GM12878 (cell line): ENCODE results near the gene PPP1R14D. TPM values are rescaled to one million over a fixed set of nuclear protein-coding genes. Genes with fewer than 3 reads are reported as not detected.

Experiments used
- CHD1 ChIP-seq: IDR thresholded peaks from 2 replicates; pipeline ENCODE4 v1.6.1; 2012; ENCODE audit warnings: low read depth, low read length, improper control_type of control experiment
- CREB1 ChIP-seq: IDR thresholded peaks from 2 replicates; pipeline ENCODE4 v1.6.1; 2012; ENCODE audit warnings: low read depth, mild to moderate bottlenecking, inconsistent platforms
- CREM ChIP-seq: IDR thresholded peaks from 2 replicates; pipeline ENCODE4 v1.6.1; 2014; ENCODE audit warnings: antibody characterized with exemption, low read depth
- EGR1 ChIP-seq, 2 experiments: IDR thresholded peaks; 1 replicate in 1 of 2; 2 replicates in 1 of 2; pipeline ENCODE4 v1.6.1; 2011 to 2012; ENCODE audit warnings: low read depth in 2 of 2, low read length in 2 of 2, borderline replicate concordance in 1 of 2, mild to moderate bottlenecking in 1 of 2, moderate library complexity in 1 of 2
- FOS ChIP-seq: IDR thresholded peaks from 3 replicates; pipeline ENCODE4 v1.6.1; 2011; ENCODE audit warnings: borderline replicate concordance; ENCODE audit not compliant: insufficient read length; ENCODE audit errors: extremely low read depth
- FOXK2 ChIP-seq: fragments of 450-650 bp; IDR thresholded peaks from 2 replicates; pipeline ENCODE4 v1.6.1; 2017; ENCODE audit warnings: mild to moderate bottlenecking, moderate library complexity
- HCFC1 ChIP-seq: fragments of 150-350 bp; IDR thresholded peaks from 2 replicates; pipeline ENCODE4 v1.6.1; 2014; ENCODE audit warnings: low read length
- IKZF1 ChIP-seq: fragments of 450-650 bp; conservative IDR thresholded peaks from 2 replicates; pipeline ENCODE4 v1.6.1; 2017; ENCODE audit warnings: antibody characterized with exemption, mild to moderate bottlenecking
- KAT2A ChIP-seq: conservative IDR thresholded peaks from 2 replicates; pipeline ENCODE4 v1.6.1; 2011; ENCODE audit warnings: low read depth, low read length; ENCODE audit not compliant: control insufficient read depth
- MTA2 ChIP-seq: fragments of 450-650 bp; IDR thresholded peaks from 2 replicates; pipeline ENCODE4 v1.6.1; 2016; ENCODE audit warnings: low read depth, mild to moderate bottlenecking, moderate library complexity
- NBN ChIP-seq: fragments of 450-650 bp; IDR thresholded peaks from 2 replicates; pipeline ENCODE4 v1.6.1; 2016
- NFYB ChIP-seq: IDR thresholded peaks from 2 replicates; pipeline ENCODE4 v1.6.1; 2011; ENCODE audit warnings: low read depth, mild to moderate bottlenecking, low read length, improper control_type of control experiment, moderate library complexity; ENCODE audit not compliant: insufficient read depth
- RAD51 ChIP-seq: fragments of 450-650 bp; IDR thresholded peaks from 2 replicates; pipeline ENCODE4 v1.6.1; 2016; ENCODE audit warnings: moderate library complexity, mild to moderate bottlenecking, inconsistent platforms
- SMAD1 ChIP-seq: fragments of 450-650 bp; IDR thresholded peaks from 2 replicates; pipeline ENCODE4 v1.6.1; 2018; ENCODE audit warnings: mild to moderate bottlenecking, low read depth; ENCODE audit not compliant: partially characterized antibody
- SMAD5 ChIP-seq: IDR thresholded peaks from 2 replicates; pipeline ENCODE4 v1.6.1; 2016; ENCODE audit warnings: antibody characterized with exemption, low read depth
- polyA plus RNA-seq, 11 experiments: library from polyadenylated mRNA; depleted of rRNA in 4 of 11; unstranded in 6 of 11; stranded (reverse) in 5 of 11; fragments of >200 nt; fragmentation: Nextera tagmentation in 4 of 11; fragmentation: Illumina TruSeq in 1 of 11; extraction: Ambion mirVana in 4 of 11; extraction: Trizol in 1 of 11; gene quantifications; 1 replicate in 1 of 11; 2 replicates in 10 of 11; pipeline versions ENCODE4 v1.2.1 to v1.2.3, GENCODE V29; 2011 to 2016; ENCODE audit warnings: inconsistent platforms in 2 of 11, missing spikeins in 2 of 11, low read depth in 1 of 11
- total RNA-seq, 4 experiments: library from RNA; depleted of rRNA in 3 of 4; stranded (reverse); fragments of >200 nt in 3 of 4; fragmentation: Illumina TruSeq in 1 of 4; extraction: Trizol in 1 of 4; gene quantifications; 2 replicates each; pipeline versions ENCODE4 v1.2.1 to v1.2.3, GENCODE V29; 2013 to 2021
- TF ChIP-seq, protein P1 (sequence below): IDR thresholded peaks from 2 replicates; pipeline ENCODE4 v1.6.1; 2012; ENCODE audit warnings: mild to moderate bottlenecking, low read depth, low read length
- TF ChIP-seq, protein P2 (sequence below): IDR thresholded peaks from 2 replicates; pipeline ENCODE4 v1.6.1; 2011; ENCODE audit warnings: low read depth, mild to moderate bottlenecking, low read length, moderate library complexity, borderline replicate concordance; ENCODE audit errors: extremely low read depth
- TF ChIP-seq, protein P3 (sequence below): fragments of 450-650 bp; formaldehyde crosslinking; IDR thresholded peaks from 2 replicates; pipeline ENCODE4 v1.4.0; 2020; ENCODE audit warnings: mild to moderate bottlenecking, moderate library complexity
- TF ChIP-seq, protein P4 (sequence below): fragments of 450-650 bp; IDR thresholded peaks from 2 replicates; pipeline ENCODE4 v1.6.1; 2017; ENCODE audit warnings: low read depth, mild to moderate bottlenecking, moderate library complexity

The PPP1R14D gene
- total and polyA plus RNA-seq, 10 of the 15 experiments (the other 5 are each of a cell fraction or from before 2014, with no cell fraction given) = 0.10 TPM; not detected in 9

DNA sequence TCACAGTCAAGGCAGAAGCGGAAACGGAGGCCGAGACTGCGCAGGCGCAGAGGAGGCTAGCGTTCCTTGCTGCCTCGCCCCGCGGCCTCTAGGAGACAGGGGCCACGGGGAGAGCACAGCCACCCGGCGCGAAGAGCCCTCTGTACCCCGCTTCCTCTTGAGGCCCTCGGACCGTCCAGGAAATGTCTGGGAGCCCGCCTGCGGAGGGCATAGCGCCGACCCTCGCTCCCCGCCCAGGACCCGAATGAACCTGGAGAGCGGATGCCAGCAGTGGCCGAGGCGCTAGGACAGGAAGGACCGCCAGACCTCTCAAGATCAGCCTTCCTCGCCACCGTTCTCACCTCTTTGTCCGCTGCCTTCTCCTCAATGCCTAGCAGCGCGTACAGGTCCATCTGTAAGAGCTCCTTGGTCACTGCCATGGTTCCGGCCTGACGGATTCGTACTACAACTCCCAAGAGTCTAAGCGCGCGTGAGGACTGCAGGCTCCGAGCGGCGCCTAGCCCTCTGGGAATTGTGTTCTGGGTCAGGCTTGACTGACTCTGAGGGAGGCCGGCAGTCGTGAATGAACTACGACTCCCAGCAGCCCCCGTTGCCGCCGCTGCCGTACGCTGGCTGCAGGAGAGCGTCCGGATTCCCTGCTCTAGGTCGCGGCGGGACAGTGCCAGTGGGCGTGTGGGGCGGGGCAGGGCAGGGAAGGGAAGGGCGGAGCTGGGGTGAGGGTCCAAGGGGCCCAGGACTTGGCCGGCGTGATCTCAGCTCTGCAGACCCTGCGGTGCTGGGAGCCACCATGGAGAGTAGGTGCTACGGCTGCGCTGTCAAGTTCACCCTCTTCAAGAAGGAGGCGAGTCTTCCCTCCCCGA is 21.2 kb downstream of the PPP1R14D start, which contains the start of the genes DNAJC17 and ZFYVE19 (continued):
- TF ChIP-seq, protein P1, sequence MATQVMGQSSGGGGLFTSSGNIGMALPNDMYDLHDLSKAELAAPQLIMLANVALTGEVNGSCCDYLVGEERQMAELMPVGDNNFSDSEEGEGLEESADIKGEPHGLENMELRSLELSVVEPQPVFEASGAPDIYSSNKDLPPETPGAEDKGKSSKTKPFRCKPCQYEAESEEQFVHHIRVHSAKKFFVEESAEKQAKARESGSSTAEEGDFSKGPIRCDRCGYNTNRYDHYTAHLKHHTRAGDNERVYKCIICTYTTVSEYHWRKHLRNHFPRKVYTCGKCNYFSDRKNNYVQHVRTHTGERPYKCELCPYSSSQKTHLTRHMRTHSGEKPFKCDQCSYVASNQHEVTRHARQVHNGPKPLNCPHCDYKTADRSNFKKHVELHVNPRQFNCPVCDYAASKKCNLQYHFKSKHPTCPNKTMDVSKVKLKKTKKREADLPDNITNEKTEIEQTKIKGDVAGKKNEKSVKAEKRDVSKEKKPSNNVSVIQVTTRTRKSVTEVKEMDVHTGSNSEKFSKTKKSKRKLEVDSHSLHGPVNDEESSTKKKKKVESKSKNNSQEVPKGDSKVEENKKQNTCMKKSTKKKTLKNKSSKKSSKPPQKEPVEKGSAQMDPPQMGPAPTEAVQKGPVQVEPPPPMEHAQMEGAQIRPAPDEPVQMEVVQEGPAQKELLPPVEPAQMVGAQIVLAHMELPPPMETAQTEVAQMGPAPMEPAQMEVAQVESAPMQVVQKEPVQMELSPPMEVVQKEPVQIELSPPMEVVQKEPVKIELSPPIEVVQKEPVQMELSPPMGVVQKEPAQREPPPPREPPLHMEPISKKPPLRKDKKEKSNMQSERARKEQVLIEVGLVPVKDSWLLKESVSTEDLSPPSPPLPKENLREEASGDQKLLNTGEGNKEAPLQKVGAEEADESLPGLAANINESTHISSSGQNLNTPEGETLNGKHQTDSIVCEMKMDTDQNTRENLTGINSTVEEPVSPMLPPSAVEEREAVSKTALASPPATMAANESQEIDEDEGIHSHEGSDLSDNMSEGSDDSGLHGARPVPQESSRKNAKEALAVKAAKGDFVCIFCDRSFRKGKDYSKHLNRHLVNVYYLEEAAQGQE = 0 out of 2 replicates have a peak, but pooled peaks have one; percentile 13
- TF ChIP-seq NFYB = no peak
- TF ChIP-seq, protein P2, sequence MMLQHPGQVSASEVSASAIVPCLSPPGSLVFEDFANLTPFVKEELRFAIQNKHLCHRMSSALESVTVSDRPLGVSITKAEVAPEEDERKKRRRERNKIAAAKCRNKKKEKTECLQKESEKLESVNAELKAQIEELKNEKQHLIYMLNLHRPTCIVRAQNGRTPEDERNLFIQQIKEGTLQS = no peak
- peak; percentile 96 for TF ChIP-seq HCFC1
- TF ChIP-seq IKZF1 = peak; percentile 99
- TF ChIP-seq MTA2 = no peak
- TF ChIP-seq FOS = no peak
- no peak for TF ChIP-seq CHD1
- TF ChIP-seq RAD51 = no peak
- TF ChIP-seq, protein P3, sequence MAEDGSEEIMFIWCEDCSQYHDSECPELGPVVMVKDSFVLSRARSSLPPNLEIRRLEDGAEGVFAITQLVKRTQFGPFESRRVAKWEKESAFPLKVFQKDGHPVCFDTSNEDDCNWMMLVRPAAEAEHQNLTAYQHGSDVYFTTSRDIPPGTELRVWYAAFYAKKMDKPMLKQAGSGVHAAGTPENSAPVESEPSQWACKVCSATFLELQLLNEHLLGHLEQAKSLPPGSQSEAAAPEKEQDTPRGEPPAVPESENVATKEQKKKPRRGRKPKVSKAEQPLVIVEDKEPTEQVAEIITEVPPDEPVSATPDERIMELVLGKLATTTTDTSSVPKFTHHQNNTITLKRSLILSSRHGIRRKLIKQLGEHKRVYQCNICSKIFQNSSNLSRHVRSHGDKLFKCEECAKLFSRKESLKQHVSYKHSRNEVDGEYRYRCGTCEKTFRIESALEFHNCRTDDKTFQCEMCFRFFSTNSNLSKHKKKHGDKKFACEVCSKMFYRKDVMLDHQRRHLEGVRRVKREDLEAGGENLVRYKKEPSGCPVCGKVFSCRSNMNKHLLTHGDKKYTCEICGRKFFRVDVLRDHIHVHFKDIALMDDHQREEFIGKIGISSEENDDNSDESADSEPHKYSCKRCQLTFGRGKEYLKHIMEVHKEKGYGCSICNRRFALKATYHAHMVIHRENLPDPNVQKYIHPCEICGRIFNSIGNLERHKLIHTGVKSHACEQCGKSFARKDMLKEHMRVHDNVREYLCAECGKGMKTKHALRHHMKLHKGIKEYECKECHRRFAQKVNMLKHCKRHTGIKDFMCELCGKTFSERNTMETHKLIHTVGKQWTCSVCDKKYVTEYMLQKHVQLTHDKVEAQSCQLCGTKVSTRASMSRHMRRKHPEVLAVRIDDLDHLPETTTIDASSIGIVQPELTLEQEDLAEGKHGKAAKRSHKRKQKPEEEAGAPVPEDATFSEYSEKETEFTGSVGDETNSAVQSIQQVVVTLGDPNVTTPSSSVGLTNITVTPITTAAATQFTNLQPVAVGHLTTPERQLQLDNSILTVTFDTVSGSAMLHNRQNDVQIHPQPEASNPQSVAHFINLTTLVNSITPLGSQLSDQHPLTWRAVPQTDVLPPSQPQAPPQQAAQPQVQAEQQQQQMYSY (CRISPR knock-in tag) = no peak
- peak; percentile 69; the same call in 1 of the 2 replicates for TF ChIP-seq NBN
- TF ChIP-seq, protein P4, sequence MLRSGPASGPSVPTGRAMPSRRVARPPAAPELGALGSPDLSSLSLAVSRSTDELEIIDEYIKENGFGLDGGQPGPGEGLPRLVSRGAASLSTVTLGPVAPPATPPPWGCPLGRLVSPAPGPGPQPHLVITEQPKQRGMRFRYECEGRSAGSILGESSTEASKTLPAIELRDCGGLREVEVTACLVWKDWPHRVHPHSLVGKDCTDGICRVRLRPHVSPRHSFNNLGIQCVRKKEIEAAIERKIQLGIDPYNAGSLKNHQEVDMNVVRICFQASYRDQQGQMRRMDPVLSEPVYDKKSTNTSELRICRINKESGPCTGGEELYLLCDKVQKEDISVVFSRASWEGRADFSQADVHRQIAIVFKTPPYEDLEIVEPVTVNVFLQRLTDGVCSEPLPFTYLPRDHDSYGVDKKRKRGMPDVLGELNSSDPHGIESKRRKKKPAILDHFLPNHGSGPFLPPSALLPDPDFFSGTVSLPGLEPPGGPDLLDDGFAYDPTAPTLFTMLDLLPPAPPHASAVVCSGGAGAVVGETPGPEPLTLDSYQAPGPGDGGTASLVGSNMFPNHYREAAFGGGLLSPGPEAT = peak; percentile 52; the same call in 1 of the 2 replicates
- TF ChIP-seq SMAD5 = peak; percentile 83
- TF ChIP-seq FOXK2 = no peak
- peak; percentile 44 to 82; a peak in 2 of 3 replicates for TF ChIP-seq EGR1 (IDR thresholded peaks at IDR 0.05; ENCODE audit: borderline replicate concordance in 1 of 2, low read depth in 2 of 2, low read length in 2 of 2)
- peak; percentile 87 for TF ChIP-seq CREB1
- TF ChIP-seq SMAD1 = peak; percentile 18
- TF ChIP-seq CREM = peak; percentile 87; the same call in 1 of the 2 replicates
- no peak for TF ChIP-seq KAT2A
